Loucy (cell line): ENCODE measurements around the gene PMEL.

Experiments used
- EZH2phosphoT487 ChIP-seq: fragments of 200-600 bp; IDR thresholded peaks from 2 replicates; pipeline ENCODE4 v1.6.1; 2018; ENCODE audit warnings: antibody characterized with exemption, mild to moderate bottlenecking, moderate library complexity, borderline replicate concordance
- TF ChIP-seq, protein P1 (sequence below): fragments of 200-600 bp; sonication (generic); conservative IDR thresholded peaks from 2 replicates; pipeline ENCODE4 v1.5.1; 2014; ENCODE audit warnings: mild to moderate bottlenecking, antibody characterized with exemption, low read length

DNA sequence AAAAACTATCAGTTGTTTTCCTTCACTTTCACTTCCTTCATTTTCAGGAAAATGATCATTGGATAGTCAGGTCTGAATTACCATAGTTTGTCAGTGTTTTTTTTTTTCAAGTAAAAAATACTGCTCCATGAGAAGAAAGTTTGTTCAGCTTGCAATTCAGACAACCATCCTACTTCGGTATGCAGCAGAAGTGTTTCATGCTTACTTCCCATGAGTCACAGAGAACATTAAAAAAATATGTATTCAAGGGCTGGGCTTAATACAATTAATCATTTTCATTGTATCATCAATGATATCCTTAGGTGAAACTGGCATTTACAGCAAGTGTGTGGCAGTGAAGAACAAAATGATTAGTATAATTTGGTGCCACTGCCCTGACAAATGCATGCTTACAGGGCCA is 59.8 kb downstream of the PMEL start:
- TF ChIP-seq, protein P1, sequence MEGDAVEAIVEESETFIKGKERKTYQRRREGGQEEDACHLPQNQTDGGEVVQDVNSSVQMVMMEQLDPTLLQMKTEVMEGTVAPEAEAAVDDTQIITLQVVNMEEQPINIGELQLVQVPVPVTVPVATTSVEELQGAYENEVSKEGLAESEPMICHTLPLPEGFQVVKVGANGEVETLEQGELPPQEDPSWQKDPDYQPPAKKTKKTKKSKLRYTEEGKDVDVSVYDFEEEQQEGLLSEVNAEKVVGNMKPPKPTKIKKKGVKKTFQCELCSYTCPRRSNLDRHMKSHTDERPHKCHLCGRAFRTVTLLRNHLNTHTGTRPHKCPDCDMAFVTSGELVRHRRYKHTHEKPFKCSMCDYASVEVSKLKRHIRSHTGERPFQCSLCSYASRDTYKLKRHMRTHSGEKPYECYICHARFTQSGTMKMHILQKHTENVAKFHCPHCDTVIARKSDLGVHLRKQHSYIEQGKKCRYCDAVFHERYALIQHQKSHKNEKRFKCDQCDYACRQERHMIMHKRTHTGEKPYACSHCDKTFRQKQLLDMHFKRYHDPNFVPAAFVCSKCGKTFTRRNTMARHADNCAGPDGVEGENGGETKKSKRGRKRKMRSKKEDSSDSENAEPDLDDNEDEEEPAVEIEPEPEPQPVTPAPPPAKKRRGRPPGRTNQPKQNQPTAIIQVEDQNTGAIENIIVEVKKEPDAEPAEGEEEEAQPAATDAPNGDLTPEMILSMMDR: no peak
- no peak for TF ChIP-seq EZH2phosphoT487
